Aorta (tissue), 5 donors: ENCODE results near the gene OSBPL1A. TPM values are rescaled to one million over a fixed set of nuclear protein-coding genes. Genes with fewer than 3 reads are reported as not detected.
A peak's percentile ranks its signal among the peaks of the same experiment; 100 is the strongest.

Source experiments
- ATAC-seq: fragments of 200-7000 bp; cut with Tn5 transposase; one replicate; pipeline ENCODE4 v1.9.1; 2022; ENCODE audit warnings: moderate library complexity; ENCODE audit not compliant: low FRiP score
- DNase-seq, 2 donors: peaks; one replicate each; pipeline ENCODE4 v3.0.0-alpha.2; 2020
- H3K27ac ChIP-seq, 2 donors: one replicate each; pipeline ENCODE4 v1.5.1; 2013; ENCODE audit warnings: low read length in 2 of 2, mild to moderate bottlenecking in 2 of 2, moderate library complexity in 2 of 2, control low read depth in 1 of 2, inconsistent platforms in 1 of 2, low read depth in 1 of 2
- H3K27me3 ChIP-seq, 2 donors: one replicate each; pipeline ENCODE4 v1.6.1; 2013; ENCODE audit warnings: control low read depth in 1 of 2, low read length in 1 of 2, mild to moderate bottlenecking in 1 of 2, moderate library complexity in 1 of 2; ENCODE audit not compliant: insufficient read depth in 2 of 2, control insufficient read depth in 1 of 2
- H3K36me3 ChIP-seq, 2 donors: one replicate each; pipeline ENCODE4 v1.6.1; 2013; ENCODE audit warnings: control low read depth in 1 of 2, low read length in 1 of 2, mild to moderate bottlenecking in 1 of 2; ENCODE audit not compliant: insufficient read depth in 2 of 2, control insufficient read depth in 1 of 2
- H3K4me1 ChIP-seq, 2 donors: one replicate each; pipeline ENCODE4 v1.6.1; 2013; ENCODE audit warnings: low read length in 2 of 2, control low read depth in 1 of 2, mild to moderate bottlenecking in 1 of 2, moderate library complexity in 1 of 2; ENCODE audit not compliant: insufficient read depth in 2 of 2, control insufficient read depth in 1 of 2
- H3K4me3 ChIP-seq, 2 donors: one replicate each; pipeline ENCODE4 v1.5.1; 2013; ENCODE audit warnings: low read length in 2 of 2, control low read depth in 1 of 2, mild to moderate bottlenecking in 1 of 2
- H3K9me3 ChIP-seq: one replicate; pipeline ENCODE4 v1.6.1; 2013; ENCODE audit warnings: mild to moderate bottlenecking, low read length; ENCODE audit not compliant: control insufficient read depth
- WGBS, 2 donors: extraction: QIAGEN DNeasy Blood & Tissue Kit; methylation state at CpG; one replicate each; pipeline ENCODE4 v1.1.7; 2013; 5-methylcytosine and 5-hydroxymethylcytosine counted together
- intact Hi-C, 2 donors: fragments of 100-400 bp; cut with DNase I; formaldehyde crosslinking; loops; one replicate each; pipeline versions ENCODE4 v1.14.2 to v1.15.0; 2022
- polyA plus RNA-seq, 2 donors: library from polyadenylated mRNA; stranded (reverse); fragments of 200-250 nt; gene quantifications; one replicate each; pipeline ENCODE4 v1.2.3, GENCODE V29; 2013
- total RNA-seq, 2 donors: library from RNA; stranded (reverse); fragmentation: NEBNext Ultra II Directional; extraction: Animal tissue kit (Norgen Biotek cat#: 25700); gene quantifications; one replicate each; pipeline ENCODE4 v1.2.1, GENCODE V29; 2021
- donor health status: healthy with polysubstance abuse.
- donor health status: Bipolar disorder and iron deficiency.
- donor health status: DM: no; HTN: no; CAD: no.
- donor health status: DM: no; HTN: no; CAD: no.
- donor health status: DM: yes; HTN: yes; CAD: no.

Gene OSBPL1A
- total and polyA plus RNA-seq, 4 donors = 21.7 to 47.4 (median 37.1) TPM

DNA sequence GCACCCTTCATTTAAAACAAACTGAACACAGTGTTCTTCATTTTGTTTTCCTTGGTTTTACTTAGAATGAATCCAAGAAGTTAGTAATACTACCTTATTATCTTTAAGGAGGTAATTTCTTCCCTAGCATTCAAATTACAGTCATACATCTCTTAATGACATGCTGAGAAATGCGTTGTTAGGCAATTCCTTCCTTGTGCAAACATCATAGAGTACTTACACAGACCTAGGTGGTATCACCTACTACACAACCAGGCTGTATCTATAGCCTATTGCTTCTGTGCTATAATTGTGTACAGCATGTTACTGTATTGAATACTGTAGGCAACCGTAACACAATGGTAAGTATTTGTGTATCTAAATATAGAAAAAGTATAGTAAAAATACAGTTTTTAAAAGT is 267.1 kb downstream of the OSBPL1A start:
- H3K4me3 ChIP-seq = no peak overlapping the region
- H3K27me3 ChIP-seq = no peaks in the 10 kb centered on the region
- H3K4me1 ChIP-seq = no peaks in the 10 kb centered on the region
- WGBS, 2 donors = 59 to 67% methylated on average over 2 of the region's 2 CpGs
- peaks cover 0 to 1% of the 10 kb centered on the region in 2 donors for H3K36me3 ChIP-seq
- no peaks in the 10 kb centered on the region for H3K9me3 ChIP-seq
- intact Hi-C loops = no loop called here
- ATAC-seq = no peak
- no peak for DNase-seq
- no peak overlapping the region for H3K27ac ChIP-seq

- 98 to 99% methylated on average over 4 of the region's 4 CpGs for WGBS, 2 donors
- Histone ChIP-seq H3K36me3 (peaks cover 0 to 2% of the 10 kb centered on the region in 2 donors), H3K27ac (no peak overlapping the region), H3K9me3 (no peaks in the 10 kb centered on the region), H3K4me1 (no peaks in the 10 kb centered on the region), H3K27me3 (no peaks in the 10 kb centered on the region), H3K4me3 (no peak overlapping the region)
- intact Hi-C loops = no loop called here
- ATAC-seq = no peak
- DNase-seq = no peak
These were observed 268.9 kb downstream of the OSBPL1A start for GRCh38 chr18:24128700-24129099.

GRCh38 chr18:24127735-24128134 is 269.9 kb downstream of the OSBPL1A start:
- Histone ChIP-seq H3K27me3 (no peaks in the 10 kb centered on the region), H3K4me1 (no peaks in the 10 kb centered on the region), H3K36me3 (peaks cover 0 to 2% of the 10 kb centered on the region in 2 donors), H3K9me3 (no peaks in the 10 kb centered on the region), H3K27ac (no peak overlapping the region), H3K4me3 (no peak overlapping the region)
- no peak for DNase-seq
- WGBS, 2 donors = 94% methylated on average over 3 of the region's 3 CpGs
- ATAC-seq = no peak
- intact Hi-C loops = no loop called here

DNA sequence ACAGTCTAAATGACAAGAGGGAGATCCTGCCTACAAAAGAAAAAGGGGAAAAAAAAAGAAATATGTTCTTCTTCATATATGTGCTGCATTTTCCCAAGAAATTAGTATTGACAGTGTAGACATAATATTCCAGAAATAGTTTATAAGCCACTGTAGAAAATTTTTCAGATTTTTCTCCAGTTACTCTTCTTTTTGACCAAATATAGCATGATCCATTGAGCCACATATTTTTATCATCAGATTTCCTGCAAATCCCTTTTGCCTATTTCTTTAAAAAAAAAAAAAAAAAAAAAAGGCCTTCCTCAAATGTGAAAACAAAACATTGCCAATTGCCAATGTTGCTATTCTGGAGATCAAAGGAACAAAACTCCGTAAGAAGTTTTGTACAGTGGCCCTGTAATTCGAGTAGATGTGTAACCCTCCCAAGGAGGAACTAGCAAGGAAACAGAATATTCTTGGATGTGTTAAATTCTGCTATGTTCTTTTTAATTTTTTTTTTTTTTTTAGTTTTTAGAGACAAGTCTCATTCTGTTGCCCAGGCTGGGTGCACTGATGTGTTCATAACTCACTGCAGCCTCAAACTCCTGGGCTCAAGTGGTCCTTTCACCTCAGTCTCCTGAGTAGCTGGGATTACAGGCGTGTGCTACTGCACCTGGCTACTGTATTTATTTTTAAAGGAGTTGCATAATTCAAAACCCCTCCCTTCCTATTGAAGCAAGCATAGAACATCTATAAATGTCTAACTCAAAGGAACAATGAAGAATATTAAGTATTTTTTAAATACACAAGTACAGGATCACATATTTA is 271.3 kb downstream of the OSBPL1A start:
- 27 to 34% methylated on average over 3 of the region's 3 CpGs for WGBS, 2 donors
- H3K4me1 ChIP-seq = no peaks in the 10 kb centered on the region
- H3K36me3 ChIP-seq = peaks cover 0 to 2% of the 10 kb centered on the region in 2 donors
- ATAC-seq (no peak), DNase-seq (no peak)
- intact Hi-C loops = no loop called here
- H3K27ac ChIP-seq = no peak overlapping the region
- H3K4me3 ChIP-seq = no peak overlapping the region
- H3K27me3 ChIP-seq = no peaks in the 10 kb centered on the region
- no peaks in the 10 kb centered on the region for H3K9me3 ChIP-seq

- no peak overlapping the region for H3K4me3 ChIP-seq
- ATAC-seq = no peak
- DNase-seq = no peak
- intact Hi-C loops = no loop called here
- WGBS, 2 donors = 97 to 98% methylated on average over 2 of the region's 2 CpGs
- H3K9me3 ChIP-seq = no peaks in the 10 kb centered on the region
- no peak overlapping the region for H3K27ac ChIP-seq
- H3K27me3 ChIP-seq = no peaks in the 10 kb centered on the region
- peaks cover 0 to 2% of the 10 kb centered on the region in 2 donors for H3K36me3 ChIP-seq
- no peaks in the 10 kb centered on the region for H3K4me1 ChIP-seq
These were observed 276.0 kb downstream of the OSBPL1A start for GRCh38 chr18:24121625-24122024.

DNA sequence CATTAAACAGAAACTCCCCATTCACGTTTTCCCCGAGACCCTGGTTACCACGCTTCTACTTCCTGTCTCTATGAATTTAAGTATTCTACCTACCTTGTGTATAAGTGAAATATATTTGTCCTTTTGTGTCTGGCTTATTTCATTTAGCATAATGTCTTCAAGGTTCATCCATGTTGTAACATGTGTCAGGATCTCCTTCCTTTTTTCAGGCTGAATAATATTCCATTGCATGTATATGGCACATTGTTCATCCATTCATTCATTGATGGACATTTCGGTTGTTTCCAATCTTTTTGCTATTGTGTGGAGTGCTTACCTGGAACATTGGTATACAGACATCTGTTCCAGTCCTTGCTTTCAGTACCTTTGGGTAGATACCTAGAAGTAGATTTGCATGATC is 276.9 kb downstream of the OSBPL1A start:
- peaks cover 0 to 2% of the 10 kb centered on the region in 2 donors for H3K36me3 ChIP-seq
- H3K4me1 ChIP-seq = no peaks in the 10 kb centered on the region
- H3K27me3 ChIP-seq = no peaks in the 10 kb centered on the region
- intact Hi-C loops = no loop called here
- no peaks in the 10 kb centered on the region for H3K9me3 ChIP-seq
- ATAC-seq (no peak), DNase-seq (no peak)
- H3K4me3 ChIP-seq = no peak overlapping the region
- WGBS, 2 donors = 94 to 97% methylated on average over 4 of the region's 4 CpGs
- H3K27ac ChIP-seq = no peak overlapping the region

- DNase-seq = peak; percentile 74 to 79
- 60 to 61% methylated on average over 8 of the region's 8 CpGs for WGBS, 2 donors
- Histone ChIP-seq H3K27ac (no peak overlapping the region), H3K9me3 (no peaks in the 10 kb centered on the region), H3K4me3 (no peak overlapping the region), H3K36me3 (no peaks in the 10 kb centered on the region), H3K4me1 (no peaks in the 10 kb centered on the region), H3K27me3 (no peaks in the 10 kb centered on the region)
- ATAC-seq = peak; percentile 80
- intact Hi-C loops = loop anchor here in 1 of 2 donors (5.0 to 10.0 kb wide), 4 partner anchors 104 to 497 kb away; partner anchors contain the start of gene TTC39C
These were observed 278.7 kb downstream of the OSBPL1A start for GRCh38 chr18:24118750-24119577.

GRCh38 chr18:24115628-24116027 is 282.0 kb downstream of the OSBPL1A start:
- no peak overlapping the region for H3K27ac ChIP-seq
- WGBS, 2 donors = 78 to 86% methylated on average over 2 of the region's 2 CpGs
- intact Hi-C loops = loop anchor here in 1 of 2 donors (5.0 to 10.0 kb wide), 4 partner anchors 101 to 493 kb away; partner anchors contain the start of gene TTC39C
- no peaks in the 10 kb centered on the region for H3K36me3 ChIP-seq
- ATAC-seq (no peak), DNase-seq (no peak)
- H3K4me1 ChIP-seq = no peaks in the 10 kb centered on the region
- H3K27me3 ChIP-seq = no peaks in the 10 kb centered on the region
- H3K4me3 ChIP-seq = no peak overlapping the region
- no peaks in the 10 kb centered on the region for H3K9me3 ChIP-seq
